ENCODE measurements around the gene PRKCG.
A peak's percentile ranks its signal among the peaks of the same experiment; 100 is the strongest.

PRKCG gene

GRCh38 chr19:53897459-53897858, 15.5 kb downstream of the PRKCG start:
- Mint-ChIP-seq H3K4me1 (peaks cover 8% of the 10 kb centered on the region), H3K36me3 (no peaks in the 10 kb centered on the region), H3K27ac (no peak overlapping the region), H3K4me3 (no peak overlapping the region), H3K9me3 (no peaks in the 10 kb centered on the region), H3K27me3 (peaks cover 41% of the 10 kb centered on the region)
- CTCF ChIA-PET = no interaction called here
- DNase-seq = no peak

GRCh38 chr19:53898166-53898565, 16.2 kb downstream of the PRKCG start:
- Mint-ChIP-seq H3K4me1 (peaks cover 8% of the 10 kb centered on the region), H3K27ac (no peak overlapping the region), H3K4me3 (no peak overlapping the region), H3K27me3 (peaks cover 43% of the 10 kb centered on the region), H3K36me3 (no peaks in the 10 kb centered on the region), H3K9me3 (no peaks in the 10 kb centered on the region)
- DNase-seq = no peak
- CTCF ChIA-PET = no interaction called here

- Mint-ChIP-seq H3K9me3 (no peaks in the 10 kb centered on the region), H3K27ac (no peak overlapping the region), H3K4me3 (no peak overlapping the region), H3K27me3 (peaks cover 43% of the 10 kb centered on the region), H3K4me1 (peaks cover 8% of the 10 kb centered on the region), H3K36me3 (no peaks in the 10 kb centered on the region)
- DNase-seq = no peak
- CTCF ChIA-PET = no interaction called here
Observed at GRCh38 chr19:53898636-53899341, 16.8 kb downstream of the PRKCG start.

- H3K27me3 Mint-ChIP-seq = peaks cover 56% of the 10 kb centered on the region
- no peak for DNase-seq
- no peaks in the 10 kb centered on the region for H3K9me3 Mint-ChIP-seq
- H3K27ac Mint-ChIP-seq = no peak overlapping the region
- H3K4me3 Mint-ChIP-seq = no peak overlapping the region
- H3K36me3 Mint-ChIP-seq = no peaks in the 10 kb centered on the region
- CTCF ChIA-PET = no interaction called here
- peaks cover 8% of the 10 kb centered on the region for H3K4me1 Mint-ChIP-seq
Observed at GRCh38 chr19:53900191-53900860, 18.3 kb downstream of the PRKCG start.

- Mint-ChIP-seq H3K36me3 (peaks cover 1% of the 10 kb centered on the region), H3K4me1 (peaks cover 21% of the 10 kb centered on the region), H3K27ac (no peak overlapping the region), H3K4me3 (no peak overlapping the region), H3K9me3 (no peaks in the 10 kb centered on the region), H3K27me3 (peaks cover 71% of the 10 kb centered on the region)
- peak; percentile 70 for DNase-seq
- CTCF ChIA-PET = interaction anchor here (0.6 to 1.5 kb wide), 3 partner anchors 9 to 629 kb away, joined by 3 to 4 read pairs (median 3); no protein-coding TSS in a partner anchor
Observed at GRCh38 chr19:53903055-53903680, 21.2 kb downstream of the PRKCG start.

- Mint-ChIP-seq H3K36me3 (peaks cover 5% of the 10 kb centered on the region), H3K27ac (no peak overlapping the region), H3K4me1 (peaks cover 18% of the 10 kb centered on the region), H3K9me3 (no peaks in the 10 kb centered on the region), H3K4me3 (no peak overlapping the region), H3K27me3 (peaks cover 74% of the 10 kb centered on the region)
- DNase-seq = no peak
- CTCF ChIA-PET = interaction anchor here (0.6 to 0.7 kb wide), 2 partner anchors 8 to 1676 kb away, joined by 3 read pairs; no protein-coding TSS in a partner anchor
Observed at GRCh38 chr19:53904909-53905308, 22.9 kb downstream of the PRKCG start.

- no peak overlapping the region for H3K4me3 Mint-ChIP-seq
- CTCF ChIA-PET = no interaction called here
- H3K4me1 Mint-ChIP-seq = peaks cover 18% of the 10 kb centered on the region
- H3K27me3 Mint-ChIP-seq = peaks cover 75% of the 10 kb centered on the region
- DNase-seq = no peak
- H3K36me3 Mint-ChIP-seq = peaks cover 5% of the 10 kb centered on the region
- no peaks in the 10 kb centered on the region for H3K9me3 Mint-ChIP-seq
- H3K27ac Mint-ChIP-seq = no peak overlapping the region
Observed at GRCh38 chr19:53905787-53906186, 23.8 kb downstream of the PRKCG start.

- CTCF ChIA-PET = interaction anchor here (1.0 to 1.4 kb wide), 2 partner anchors 20 to 117 kb away, joined by 3 read pairs; no protein-coding TSS in a partner anchor
- H3K4me1 Mint-ChIP-seq = peaks cover 18% of the 10 kb centered on the region
- H3K27me3 Mint-ChIP-seq = peaks cover 82% of the 10 kb centered on the region
- peak; percentile 79 for DNase-seq
- no peak overlapping the region for H3K27ac Mint-ChIP-seq
- H3K4me3 Mint-ChIP-seq = no peak overlapping the region
- peaks cover 5% of the 10 kb centered on the region for H3K36me3 Mint-ChIP-seq
- H3K9me3 Mint-ChIP-seq = no peaks in the 10 kb centered on the region
Observed at GRCh38 chr19:53906211-53907192, 24.5 kb downstream of the PRKCG start.

GRCh38 chr19:53907193-53907581, 25.2 kb downstream of the PRKCG start:
- H3K9me3 Mint-ChIP-seq = no peaks in the 10 kb centered on the region
- H3K36me3 Mint-ChIP-seq = peaks cover 5% of the 10 kb centered on the region
- no peak for DNase-seq
- CTCF ChIA-PET = interaction anchor here (1.0 to 1.4 kb wide), 2 partner anchors 21 to 116 kb away, joined by 3 read pairs; no protein-coding TSS in a partner anchor
- peaks cover 88% of the 10 kb centered on the region for H3K27me3 Mint-ChIP-seq
- H3K4me3 Mint-ChIP-seq = no peak overlapping the region
- H3K27ac Mint-ChIP-seq = no peak overlapping the region
- H3K4me1 Mint-ChIP-seq = peaks cover 18% of the 10 kb centered on the region

GRCh38 chr19:53907690-53908089, 25.7 kb downstream of the PRKCG start:
- Mint-ChIP-seq H3K27ac (no peak overlapping the region), H3K27me3 (peaks cover 92% of the 10 kb centered on the region), H3K36me3 (peaks cover 5% of the 10 kb centered on the region), H3K9me3 (no peaks in the 10 kb centered on the region), H3K4me1 (peaks cover 18% of the 10 kb centered on the region), H3K4me3 (no peak overlapping the region)
- no peak for DNase-seq
- CTCF ChIA-PET = interaction anchor here (1.4 kb wide), 1 partner anchor 116 kb away, joined by 3 read pairs; no protein-coding TSS in a partner anchor

GRCh38 chr19:53908106-53908934, 26.3 kb downstream of the PRKCG start:
- Mint-ChIP-seq H3K4me1 (peaks cover 18% of the 10 kb centered on the region), H3K9me3 (no peaks in the 10 kb centered on the region), H3K4me3 (no peak overlapping the region), H3K27ac (no peak overlapping the region), H3K36me3 (peaks cover 5% of the 10 kb centered on the region), H3K27me3 (peaks cover 91% of the 10 kb centered on the region)
- CTCF ChIA-PET = no interaction called here
- peak; percentile 62 for DNase-seq

- CTCF ChIA-PET = no interaction called here
- DNase-seq = no peak
- peak within 1 kb of the TSS; percentile 45 for H3K27ac Mint-ChIP-seq
- no peaks in the 10 kb centered on the region for H3K9me3 Mint-ChIP-seq
- peaks cover 18% of the 10 kb centered on the region for H3K4me1 Mint-ChIP-seq
- H3K27me3 Mint-ChIP-seq = peaks cover 91% of the 10 kb centered on the region
- H3K36me3 Mint-ChIP-seq = peaks cover 5% of the 10 kb centered on the region
- H3K4me3 Mint-ChIP-seq = no peak within 1 kb of the TSS
Observed at GRCh38 chr19:53908935-53909415, 27.0 kb downstream of the PRKCG start, which contains the start of gene CACNG7. Gene CACNG7 (plus strand): TSS chr19:53909278. CDS start chr19:53912832, 3,554 bp downstream.
